H9 (cell line): ENCODE data around the gene CENPO. TPM values are rescaled to one million over a fixed set of nuclear protein-coding genes. Genes with fewer than 3 reads are reported as not detected.

ENCODE experiments used
- DNase-seq: peaks from one replicate; pipeline ENCODE4 v3.0.0-alpha.2; 2017
- H2AFZ ChIP-seq: one replicate; pipeline ENCODE4 v1.6.1; 2013; ENCODE audit warnings: mild to moderate bottlenecking, low read length, control low read depth, moderate library complexity
- H2AK5ac ChIP-seq: 2 replicates; pipeline ENCODE4 v1.6.1; 2013; ENCODE audit warnings: low read length, control low read depth, mixed read lengths; ENCODE audit not compliant: insufficient read length
- H2BK120ac ChIP-seq: one replicate; pipeline ENCODE4 v1.6.1; 2013; ENCODE audit warnings: low read depth, mild to moderate bottlenecking, low read length, control low read depth, inconsistent platforms; ENCODE audit not compliant: poor library complexity, severe bottlenecking
- H2BK12ac ChIP-seq: 2 replicates; pipeline ENCODE4 v1.6.1; 2013; ENCODE audit warnings: low read length, control low read depth, mixed read lengths, low read depth; ENCODE audit not compliant: insufficient read length
- H2BK15ac ChIP-seq: 2 replicates; pipeline ENCODE4 v1.6.1; 2013; ENCODE audit warnings: low read depth, low read length, control low read depth
- H2BK20ac ChIP-seq: one replicate; pipeline ENCODE4 v1.6.1; 2013; ENCODE audit warnings: low read depth, mild to moderate bottlenecking, low read length, control low read depth, inconsistent platforms; ENCODE audit not compliant: poor library complexity, severe bottlenecking
- H2BK5ac ChIP-seq: 2 replicates; pipeline ENCODE4 v1.6.1; 2013; ENCODE audit warnings: low read length, control low read depth, mixed read lengths; ENCODE audit not compliant: insufficient read length
- H3K14ac ChIP-seq: 2 replicates; pipeline ENCODE4 v1.6.1; 2013; ENCODE audit warnings: low read length, control low read depth; ENCODE audit not compliant: insufficient read depth
- H3K18ac ChIP-seq: 2 replicates; pipeline ENCODE4 v1.6.1; 2013; ENCODE audit warnings: low read depth, mild to moderate bottlenecking, mixed read lengths, low read length, control low read depth; ENCODE audit not compliant: insufficient read length
- H3K23ac ChIP-seq: 2 replicates; pipeline ENCODE4 v1.6.1; 2013; ENCODE audit warnings: low read length, control low read depth, mixed read lengths, low read depth; ENCODE audit not compliant: insufficient read length
- H3K23me2 ChIP-seq: 2 replicates; pipeline ENCODE4 v1.6.1; 2013; ENCODE audit warnings: low read depth, mild to moderate bottlenecking, mixed read lengths, low read length, control low read depth; ENCODE audit not compliant: insufficient read length, poor library complexity, severe bottlenecking
- H3K27ac ChIP-seq: 2 replicates; pipeline ENCODE4 v1.5.1; 2013; ENCODE audit warnings: low read length, control low read depth, mixed read lengths, low read depth; ENCODE audit not compliant: insufficient read length
- H3K27me3 ChIP-seq: 2 replicates; pipeline ENCODE4 v1.6.1; 2013; ENCODE audit warnings: low read length, control low read depth, inconsistent platforms; ENCODE audit not compliant: insufficient read depth
- H3K4ac ChIP-seq: 2 replicates; pipeline ENCODE4 v1.6.1; 2013; ENCODE audit warnings: low read depth, mild to moderate bottlenecking, control low read depth, inconsistent platforms, low read length, moderate library complexity
- H3K4me1 ChIP-seq: 2 replicates; pipeline ENCODE4 v1.6.1; 2013; ENCODE audit warnings: low read length, control low read depth, inconsistent platforms; ENCODE audit not compliant: insufficient read depth
- H3K4me2 ChIP-seq: 2 replicates; pipeline ENCODE4 v1.6.1; 2013; ENCODE audit warnings: low read length, control low read depth, mixed read lengths; ENCODE audit not compliant: insufficient read length, insufficient read depth
- H3K56ac ChIP-seq: 2 replicates; pipeline ENCODE4 v1.6.1; 2013; ENCODE audit warnings: low read depth, mild to moderate bottlenecking, mixed read lengths, low read length, control low read depth; ENCODE audit not compliant: insufficient read length
- H3K79me1 ChIP-seq: 2 replicates; pipeline ENCODE4 v1.6.1; 2013; ENCODE audit warnings: low read depth, mild to moderate bottlenecking, moderate library complexity, low read length, control low read depth, inconsistent platforms; ENCODE audit not compliant: insufficient read depth, poor library complexity, severe bottlenecking
- H3K79me2 ChIP-seq: 2 replicates; pipeline ENCODE4 v1.6.1; 2013; ENCODE audit warnings: low read length, control low read depth, inconsistent platforms; ENCODE audit not compliant: insufficient read depth
- H3K9ac ChIP-seq: 2 replicates; pipeline ENCODE4 v1.6.1; 2013; ENCODE audit warnings: low read length, control low read depth, mixed read lengths; ENCODE audit not compliant: insufficient read length; ENCODE audit errors: extremely low read depth
- H3K9me3 ChIP-seq: one replicate; pipeline ENCODE4 v1.6.1; 2013; ENCODE audit warnings: low read depth, low read length, inconsistent platforms; ENCODE audit not compliant: control insufficient read depth
- H3T11ph ChIP-seq: one replicate; pipeline ENCODE4 v1.6.1; 2013; ENCODE audit warnings: mild to moderate bottlenecking, low read length, control low read depth, inconsistent platforms
- H4K20me1 ChIP-seq: one replicate; pipeline ENCODE4 v1.6.1; 2013; ENCODE audit not compliant: control insufficient read depth, insufficient read length, insufficient read depth
- H4K5ac ChIP-seq: 2 replicates; pipeline ENCODE4 v1.6.1; 2013; ENCODE audit warnings: low read depth, mild to moderate bottlenecking, mixed read lengths, low read length, control low read depth; ENCODE audit not compliant: insufficient read length
- H4K8ac ChIP-seq: replicated peaks from 2 replicates; pipeline ENCODE4 v1.6.1; 2013; ENCODE audit warnings: low read length, control low read depth, mixed read lengths, low read depth; ENCODE audit not compliant: insufficient read length
- H4K91ac ChIP-seq: 2 replicates; pipeline ENCODE4 v1.6.1; 2013; ENCODE audit warnings: low read depth, mild to moderate bottlenecking, moderate library complexity, mixed read lengths, low read length, control low read depth; ENCODE audit not compliant: insufficient read length
- H3K27ac Mint-ChIP-seq, 3 experiments: 2 replicates in 2 of 3; 3 replicates in 1 of 3; pipeline ENCODE4 v1.8.0; 2020 to 2021; ENCODE audit warnings: mixed read lengths in 3 of 3, mild to moderate bottlenecking in 1 of 3, moderate library complexity in 1 of 3
- H3K27me3 Mint-ChIP-seq: 2 replicates; pipeline ENCODE4 v1.8.0; 2021; ENCODE audit warnings: low read depth, mild to moderate bottlenecking, moderate library complexity, mixed read lengths
- H3K36me3 Mint-ChIP-seq, 3 experiments: 2 replicates in 2 of 3; 3 replicates in 1 of 3; pipeline ENCODE4 v1.8.0; 2020 to 2021; ENCODE audit warnings: low read depth in 3 of 3, mixed read lengths in 3 of 3; ENCODE audit not compliant: insufficient read depth in 1 of 3
- H3K4me1 Mint-ChIP-seq, 2 experiments: 2 replicates each; pipeline ENCODE4 v1.8.0; 2020; ENCODE audit warnings: mixed read lengths in 2 of 2
- H3K4me3 Mint-ChIP-seq, 2 experiments: 2 replicates in 1 of 2; 3 replicates in 1 of 2; pipeline ENCODE4 v1.8.0; 2020 to 2021; ENCODE audit warnings: mild to moderate bottlenecking in 2 of 2, mixed read lengths in 2 of 2, moderate library complexity in 1 of 2
- H3K9me3 Mint-ChIP-seq, 2 experiments: 2 replicates in 1 of 2; 3 replicates in 1 of 2; pipeline ENCODE4 v1.8.0; 2020; ENCODE audit warnings: mild to moderate bottlenecking in 2 of 2, mixed read lengths in 2 of 2, moderate library complexity in 1 of 2
- CTCF ChIP-seq: fragments of 200-600 bp; sonication (generic); conservative IDR thresholded peaks from 3 replicates; pipeline ENCODE4 v1.8.0; 2021; ENCODE audit warnings: antibody characterized with exemption, mild to moderate bottlenecking
- WGBS: extraction: QIAGEN DNeasy Blood & Tissue Kit; methylation state at CpG from one replicate; pipeline ENCODE4 v1.1.7; 2013; ENCODE audit warnings: missing lambda C conversion rate, low lambda C conversion rate, mixed read lengths; ENCODE audit not compliant: insufficient read length; ENCODE audit errors: extremely low coverage; 5-methylcytosine and 5-hydroxymethylcytosine counted together
- total RNA-seq: library from RNA; stranded (reverse); gene quantifications from 2 replicates; pipeline ENCODE4 v1.2.1, GENCODE V29; 2021

Gene CENPO
- total RNA-seq, 1 experiment from 2014 or later = 49.5 TPM

- Mint-ChIP-seq H3K27ac (peak overlapping the region; percentile 74 to 87 (median 81); a peak in 4 of 7 replicates), H3K4me3 (no peak overlapping the region), H3K27me3 (no peaks in the 10 kb centered on the region; the same call in none of the 2 replicates), H3K9me3 (peaks cover 0 to 3% of the 10 kb centered on the region in 2 experiments; a peak in 2 of 5 replicates), H3K4me1 (peaks cover 44 to 46% of the 10 kb centered on the region in 2 experiments), H3K36me3 (peaks cover 39 to 48% (median 41%) of the 10 kb centered on the region in 3 experiments)
- Histone ChIP-seq H2BK15ac (no peak overlapping the region), H3K23me2 (no peaks in the 10 kb centered on the region), H3K14ac (no peak overlapping the region), H3K18ac (no peak overlapping the region), H3T11ph (no peak overlapping the region), H3K4me1 (peaks cover 15% of the 10 kb centered on the region), H4K91ac (no peak overlapping the region), H2BK20ac (no peak overlapping the region), H2AK5ac (no peak overlapping the region), H3K9me3 (no peaks in the 10 kb centered on the region), H3K4ac (no peak overlapping the region), H3K9ac (no peak overlapping the region), H4K20me1 (no peaks in the 10 kb centered on the region), H3K23ac (no peak overlapping the region), H3K79me1 (no peaks in the 10 kb centered on the region), H2BK5ac (no peak overlapping the region), H3K56ac (no peak overlapping the region), H4K5ac (no peak overlapping the region), H2BK120ac (no peak overlapping the region), H3K27me3 (no peaks in the 10 kb centered on the region), H3K4me2 (no peak overlapping the region), H3K79me2 (no peaks in the 10 kb centered on the region), H4K8ac (no peak overlapping the region), H2BK12ac (no peak overlapping the region), H3K27ac (no peak overlapping the region), H2AFZ (no peak overlapping the region)
- DNase-seq = peak; percentile 46
- WGBS = no CpG with 5 or more reads among the region's 14 CpGs
- peak; percentile 20; the same call in 1 of the 3 replicates for TF ChIP-seq CTCF
Measured at GRCh38 chr2:24825883-24826772, 32.9 kb downstream of the CENPO start.
